GM12872 (cell line): Measurements from ENCODE around the gene PKP1.

Experiments
- TF ChIP-seq, protein P1 (sequence below): IDR thresholded peaks from 3 replicates; pipeline ENCODE4 v1.5.1; 2011; ENCODE audit warnings: low read depth, mild to moderate bottlenecking, low read length, moderate library complexity; ENCODE audit not compliant: insufficient read depth

Gene PKP1

DNA sequence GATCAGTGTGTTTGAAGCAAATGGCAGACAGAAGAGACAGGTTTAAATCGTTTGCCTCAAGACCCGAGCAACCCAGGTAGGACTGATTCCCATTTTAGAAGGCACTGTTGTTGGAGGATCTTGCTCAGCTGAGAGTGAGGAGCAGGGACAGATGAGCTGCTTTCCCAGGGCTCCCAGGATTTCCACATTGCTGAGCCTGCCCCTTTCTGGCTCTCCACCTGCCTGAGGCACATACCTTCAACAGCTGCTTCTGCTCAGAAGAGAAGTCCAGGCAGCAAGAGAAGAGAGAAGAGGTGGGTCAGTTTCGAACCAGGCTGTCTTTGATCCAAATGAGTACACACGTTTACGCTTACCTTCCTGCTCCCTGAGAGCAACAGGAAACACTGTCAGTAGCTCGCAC lies 88.5 kb downstream of the PKP1 start:
- TF ChIP-seq, protein P1, sequence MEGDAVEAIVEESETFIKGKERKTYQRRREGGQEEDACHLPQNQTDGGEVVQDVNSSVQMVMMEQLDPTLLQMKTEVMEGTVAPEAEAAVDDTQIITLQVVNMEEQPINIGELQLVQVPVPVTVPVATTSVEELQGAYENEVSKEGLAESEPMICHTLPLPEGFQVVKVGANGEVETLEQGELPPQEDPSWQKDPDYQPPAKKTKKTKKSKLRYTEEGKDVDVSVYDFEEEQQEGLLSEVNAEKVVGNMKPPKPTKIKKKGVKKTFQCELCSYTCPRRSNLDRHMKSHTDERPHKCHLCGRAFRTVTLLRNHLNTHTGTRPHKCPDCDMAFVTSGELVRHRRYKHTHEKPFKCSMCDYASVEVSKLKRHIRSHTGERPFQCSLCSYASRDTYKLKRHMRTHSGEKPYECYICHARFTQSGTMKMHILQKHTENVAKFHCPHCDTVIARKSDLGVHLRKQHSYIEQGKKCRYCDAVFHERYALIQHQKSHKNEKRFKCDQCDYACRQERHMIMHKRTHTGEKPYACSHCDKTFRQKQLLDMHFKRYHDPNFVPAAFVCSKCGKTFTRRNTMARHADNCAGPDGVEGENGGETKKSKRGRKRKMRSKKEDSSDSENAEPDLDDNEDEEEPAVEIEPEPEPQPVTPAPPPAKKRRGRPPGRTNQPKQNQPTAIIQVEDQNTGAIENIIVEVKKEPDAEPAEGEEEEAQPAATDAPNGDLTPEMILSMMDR: no peak

DNA sequence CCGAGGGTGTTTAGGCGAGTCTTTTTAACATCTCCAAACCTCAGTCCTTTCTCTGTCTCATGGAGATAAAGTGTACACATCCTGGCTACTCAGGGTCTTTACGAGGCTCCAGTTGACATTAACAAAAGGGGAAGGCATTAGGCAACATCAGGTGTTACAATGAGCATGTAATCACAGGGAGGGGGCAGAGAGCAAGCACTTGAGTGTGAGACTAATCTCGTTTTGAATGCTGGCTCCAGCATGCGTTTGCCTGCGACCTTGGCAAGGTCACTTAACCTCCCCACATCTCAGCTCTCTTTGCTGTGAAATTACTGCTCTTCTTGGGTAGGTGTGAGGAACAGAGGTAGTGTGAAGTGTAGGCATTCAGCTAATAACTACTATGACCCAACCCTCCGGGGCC lies 91.1 kb downstream of the PKP1 start:
- TF ChIP-seq, protein P1: no peak

DNA sequence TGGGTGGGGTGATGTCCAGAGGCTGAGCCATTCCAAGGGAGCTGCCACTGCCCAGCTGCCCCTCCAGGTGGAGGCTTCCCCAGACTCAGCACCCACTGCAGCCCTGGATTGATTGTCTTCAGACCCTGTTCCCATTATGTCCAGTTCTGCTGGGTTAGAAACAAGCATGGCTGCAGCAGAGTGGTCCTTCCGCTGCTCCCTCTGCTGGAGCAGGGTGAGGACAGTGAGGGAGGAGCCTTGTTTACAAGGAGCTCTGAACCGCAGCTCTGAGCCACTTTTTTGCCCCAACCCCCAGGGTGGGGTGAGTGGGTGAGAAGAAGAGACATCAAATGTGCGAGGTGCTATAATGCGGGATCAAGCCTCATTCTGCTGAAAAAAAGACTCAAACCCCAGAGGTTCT lies 91.9 kb downstream of the PKP1 start:
- TF ChIP-seq, protein P1: no peak

DNA sequence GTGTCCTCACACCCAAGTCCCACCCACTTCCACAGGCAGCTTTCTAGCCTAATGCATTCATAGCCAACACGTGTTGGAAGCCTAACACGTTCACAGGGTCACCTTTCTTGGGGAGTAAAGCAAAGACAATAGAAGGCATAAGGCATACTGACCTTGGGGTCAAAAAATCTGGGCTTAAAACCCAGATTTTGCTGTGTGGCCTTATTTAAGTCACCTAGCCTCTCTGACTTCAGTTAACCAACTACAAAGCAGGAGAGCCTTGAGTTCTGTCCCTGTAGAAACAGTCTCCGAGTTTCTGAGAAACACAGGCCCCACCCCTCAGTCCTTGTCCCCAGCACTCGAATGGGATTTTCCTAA lies 92.8 kb downstream of the PKP1 start:
- TF ChIP-seq, protein P1: no peak

DNA sequence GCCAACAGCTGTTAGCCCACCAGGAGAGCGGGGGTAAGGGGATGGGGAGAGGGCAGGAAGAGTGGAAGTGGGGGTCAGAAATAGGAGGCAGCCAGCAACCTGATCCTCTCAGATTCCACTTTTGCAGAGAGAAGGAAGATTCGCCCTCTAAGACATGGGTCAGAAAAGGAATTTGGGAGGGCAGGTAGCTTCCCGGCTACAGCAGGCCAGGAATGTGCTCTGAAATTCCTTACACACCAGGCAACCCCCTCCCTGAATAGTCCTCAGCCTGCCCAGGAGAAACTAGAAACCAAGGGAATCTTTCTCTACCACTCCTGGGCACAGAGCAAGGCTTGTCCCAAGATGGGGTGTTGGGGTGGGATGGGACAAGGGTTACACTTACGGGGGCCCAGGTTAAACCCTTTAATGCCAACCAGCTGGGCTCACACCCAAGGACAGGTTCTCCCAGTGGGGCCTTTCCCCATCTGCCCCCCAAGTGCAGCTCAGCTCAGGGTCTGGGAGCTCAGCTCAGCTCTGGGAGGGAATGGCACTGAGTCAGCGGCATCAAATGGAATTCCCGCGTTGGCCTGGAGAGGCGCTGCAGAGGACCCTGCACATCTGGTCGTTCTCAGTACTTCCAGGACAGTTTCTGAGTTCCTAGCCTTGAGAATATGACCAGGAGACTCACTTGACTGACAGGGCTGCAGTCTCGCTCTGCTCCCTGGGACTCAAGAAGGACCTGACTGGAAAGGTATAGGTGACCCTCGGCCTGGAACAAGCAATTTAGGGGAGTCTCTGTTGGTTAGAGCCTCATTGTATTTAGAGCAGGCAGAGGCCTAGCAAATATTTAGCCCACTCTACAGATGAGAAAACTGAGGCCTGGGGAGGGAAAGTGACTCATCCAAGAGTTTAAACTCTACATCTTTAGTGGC lies 93.4 kb downstream of the PKP1 start:
- TF ChIP-seq, protein P1: peak; percentile 44

DNA sequence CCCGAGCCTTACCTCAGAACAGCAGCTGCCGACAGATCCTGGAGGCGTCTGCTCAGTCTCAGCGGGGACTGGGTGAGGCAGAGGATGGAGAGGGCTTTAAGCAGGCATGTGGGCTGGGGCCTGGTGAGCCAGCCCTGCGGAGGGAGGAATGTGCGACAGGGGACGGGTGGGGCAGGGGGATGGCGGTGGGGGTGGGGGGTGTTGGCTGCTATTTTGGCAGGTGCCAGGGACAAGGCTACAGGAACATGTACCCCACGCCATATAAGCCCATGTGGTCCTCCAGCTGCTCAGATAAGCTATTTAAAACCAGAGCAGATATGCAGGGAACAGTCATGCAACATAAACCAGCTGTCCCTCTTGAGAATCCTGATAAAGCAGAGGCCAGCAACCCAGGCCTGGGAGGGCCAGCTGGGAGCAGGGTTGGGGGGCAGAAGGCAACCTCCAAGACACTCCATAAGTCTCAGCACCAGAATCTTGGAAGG lies 94.3 kb downstream of the PKP1 start, which contains the start of gene TNNT2:
Gene TNNT2, minus strand, starts transcription at position 70 of the 482 bp plus-strand sequence. CDS start 4,426 bp downstream, outside the sequence.
- TF ChIP-seq, protein P1: no peak

DNA sequence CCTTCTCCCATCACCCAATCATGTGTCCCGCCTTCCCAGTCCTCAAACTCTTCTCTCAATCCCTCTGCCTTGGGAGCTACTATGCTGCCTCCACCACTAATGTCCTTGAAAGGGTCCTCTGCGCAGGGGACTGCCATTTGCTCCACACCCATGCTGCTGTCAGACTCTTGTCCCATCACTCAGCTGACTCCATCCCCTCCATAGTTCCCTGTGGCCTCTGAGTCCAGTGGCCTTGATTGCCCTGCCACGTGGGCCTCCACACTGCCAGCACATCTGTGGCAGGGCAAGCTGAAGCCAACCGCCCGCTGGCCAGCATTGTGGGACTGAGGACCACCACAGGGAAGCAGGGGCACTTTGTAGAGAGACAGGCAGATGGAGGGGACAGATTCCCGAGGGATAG lies 95.5 kb downstream of the PKP1 start:
- TF ChIP-seq, protein P1: no peak
